ENCODE measurements around the gene KRT35.

The KRT35 gene

DNA sequence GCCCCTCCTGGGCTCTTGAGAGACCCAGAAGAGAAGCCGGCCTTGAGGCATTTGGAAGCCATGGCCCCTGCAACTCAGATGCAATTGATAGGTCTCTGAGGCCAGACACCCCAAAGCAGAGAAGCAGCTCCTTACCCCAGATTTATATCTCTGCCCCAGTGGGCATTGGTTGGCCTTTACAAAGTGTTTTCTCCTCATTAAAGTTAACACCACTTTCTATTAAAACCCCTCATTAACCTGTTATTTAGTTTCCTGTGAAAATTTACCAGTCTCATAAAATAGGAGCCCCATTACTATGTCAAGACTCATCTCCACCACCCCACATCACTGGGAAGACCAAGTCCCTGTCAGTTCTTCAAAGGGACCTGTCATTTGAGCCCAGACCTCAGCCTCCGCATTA, at the start of gene KRT35:
TSS of gene KRT35 (minus strand) at position 116 of the 400 bp plus-strand sequence. CDS start at position 62, 54 bp downstream.
- no peak for DNase-seq

DNA sequence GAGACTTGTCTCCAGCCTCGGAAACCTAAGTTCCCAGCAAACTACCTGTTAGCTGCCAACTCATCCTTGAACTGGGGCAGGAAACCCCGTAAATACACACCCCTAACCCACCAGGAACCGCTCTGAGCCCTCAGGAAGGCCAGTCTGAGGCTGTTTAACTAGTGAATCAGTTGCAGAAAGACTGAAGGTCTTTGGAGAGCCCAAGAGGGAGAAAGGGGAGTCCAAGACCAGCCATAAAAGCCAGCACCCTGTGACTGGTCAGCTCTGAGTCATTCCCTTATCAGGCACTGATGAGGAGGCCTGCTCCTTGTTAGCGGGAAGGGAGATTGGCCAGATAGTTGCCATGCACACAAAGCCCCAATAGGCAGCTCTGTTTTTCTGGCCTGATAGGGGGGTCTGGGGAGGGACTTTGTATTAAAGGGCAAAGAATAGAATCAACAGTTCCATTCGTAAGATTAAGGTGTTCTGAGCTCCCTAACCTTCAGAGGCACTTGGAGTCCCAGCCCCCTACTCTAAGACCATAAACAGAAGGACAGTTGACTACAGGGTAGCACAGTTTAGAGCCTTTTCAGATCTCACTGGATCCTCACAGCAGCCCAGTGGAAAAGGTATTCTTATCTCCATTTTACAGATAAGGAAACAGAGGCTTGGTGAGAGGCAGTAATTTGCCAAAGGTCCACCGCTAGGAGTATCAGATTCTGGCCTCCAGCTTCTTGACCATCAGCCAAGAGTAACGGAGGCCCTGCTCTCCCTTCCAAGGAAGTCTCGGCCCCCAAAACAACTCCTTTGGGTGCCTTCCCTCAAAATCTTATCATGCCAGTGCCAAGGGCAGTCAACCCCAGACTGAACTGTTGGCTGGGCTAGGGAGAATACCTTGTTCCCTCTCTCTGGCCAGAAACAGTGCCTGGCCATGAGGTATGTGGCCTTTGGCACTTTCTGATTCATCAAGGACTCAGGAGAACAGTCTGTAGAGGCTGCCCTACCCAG, 49.4 kb upstream of the KRT35 start:
- no peak for DNase-seq

DNA sequence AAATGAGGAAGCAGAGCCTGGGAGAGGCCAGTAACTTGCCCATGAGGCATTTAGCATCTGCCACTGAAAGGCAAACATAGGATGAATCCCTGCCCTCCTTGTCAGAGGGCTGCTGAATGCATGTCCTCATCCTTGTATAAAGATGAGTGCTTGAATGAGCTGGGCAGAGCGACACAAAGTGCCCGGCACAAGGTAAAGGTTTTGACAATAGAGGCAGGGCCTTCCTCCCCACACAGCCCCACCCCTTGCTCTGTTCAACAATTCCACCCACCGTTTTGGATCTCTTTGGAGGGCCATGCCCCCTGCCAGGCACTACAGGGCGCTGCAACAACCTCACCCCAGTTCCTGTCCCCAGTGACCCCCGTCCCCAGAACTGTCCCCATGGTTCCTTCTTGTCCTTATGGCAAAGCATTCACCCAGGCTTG, 48.6 kb upstream of the KRT35 start:
- DNase-seq = no peak

DNA sequence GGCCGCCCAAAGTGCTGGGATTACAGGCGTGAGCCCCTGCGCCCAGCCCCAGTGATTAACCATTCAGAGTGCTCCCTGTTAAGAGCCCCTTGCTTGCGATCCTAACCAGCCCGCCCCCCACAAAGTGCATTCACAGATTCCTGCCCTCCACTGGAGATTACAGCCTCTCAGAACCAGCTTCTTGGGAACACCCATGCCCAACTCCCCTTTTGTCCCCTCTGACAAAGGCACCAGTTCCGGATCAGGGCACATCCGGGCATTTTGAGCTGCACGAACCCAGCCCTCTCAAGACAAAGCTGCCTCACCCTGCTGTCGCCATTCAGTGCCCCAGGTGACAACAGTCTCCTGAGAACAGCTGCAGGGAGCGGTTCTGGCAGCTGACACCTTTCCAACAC, 48.0 kb upstream of the KRT35 start:
- no peak for DNase-seq

DNA sequence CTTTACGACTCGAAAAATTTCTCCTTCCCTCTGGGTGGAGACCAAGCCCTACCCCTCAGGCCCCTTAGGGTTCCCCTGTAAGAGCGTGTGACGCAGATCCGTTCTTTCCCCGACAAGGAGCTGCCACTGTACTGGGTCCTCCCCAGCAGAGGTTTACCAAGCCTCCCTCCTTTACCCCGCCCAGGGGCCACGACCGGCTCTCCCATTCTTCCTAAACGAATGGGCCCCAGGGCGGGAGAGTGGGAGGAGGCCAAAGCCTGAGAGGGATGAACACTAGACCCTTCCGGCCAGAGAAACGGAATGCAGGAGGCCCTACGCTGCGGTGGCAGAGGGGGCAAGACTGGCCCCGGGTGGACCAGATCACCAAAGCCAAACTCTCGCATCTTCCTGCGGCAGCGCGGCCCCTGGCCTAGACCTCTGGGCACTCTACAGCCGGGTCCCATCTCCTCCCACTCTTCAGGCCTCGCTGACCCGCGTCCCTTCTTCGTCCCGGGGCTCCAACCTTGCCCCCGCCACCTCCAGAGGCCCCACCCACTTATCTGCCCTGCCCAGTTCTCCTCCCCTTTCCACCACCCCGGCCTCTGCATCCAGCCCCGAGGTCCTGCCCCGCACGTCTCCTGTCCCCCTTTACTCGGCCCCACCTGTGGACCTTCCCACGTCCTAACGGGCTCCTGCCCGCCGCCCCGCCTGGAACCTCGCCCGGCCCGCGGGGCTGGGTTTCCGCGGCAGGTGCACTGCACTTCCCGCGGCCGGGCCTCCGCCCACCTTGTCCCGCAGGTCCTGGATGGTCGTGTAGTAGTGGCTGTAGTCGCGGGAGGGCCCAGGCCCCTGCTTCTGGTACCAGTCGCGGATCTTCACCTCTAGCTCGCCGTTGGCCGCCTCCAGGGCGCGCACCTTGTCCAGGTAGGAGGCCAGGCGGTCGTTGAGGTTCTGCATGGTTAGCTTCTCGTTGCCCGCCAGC, 46.4 kb upstream of the KRT35 start:
- no peak for DNase-seq

DNA sequence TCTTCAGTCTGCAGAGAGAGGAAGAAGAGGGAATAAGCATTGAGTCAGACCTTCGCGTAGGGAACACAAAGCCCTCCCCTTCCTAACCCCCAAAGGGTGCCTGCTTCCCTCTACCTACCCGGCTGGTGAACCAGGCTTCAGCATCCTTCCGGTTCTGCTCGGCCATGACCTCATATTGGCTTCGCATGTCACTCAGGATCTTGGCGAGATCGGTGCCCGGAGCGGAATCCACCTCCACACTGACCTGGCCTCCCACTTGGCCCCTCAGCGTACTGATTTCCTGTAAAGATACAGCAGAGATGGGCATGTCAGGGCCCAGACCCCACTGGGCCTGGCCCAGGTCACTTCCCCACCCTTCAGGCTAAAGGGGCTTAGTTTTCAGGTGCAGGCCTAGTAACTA, 43.3 kb upstream of the KRT35 start:
- DNase-seq = no peak

DNA sequence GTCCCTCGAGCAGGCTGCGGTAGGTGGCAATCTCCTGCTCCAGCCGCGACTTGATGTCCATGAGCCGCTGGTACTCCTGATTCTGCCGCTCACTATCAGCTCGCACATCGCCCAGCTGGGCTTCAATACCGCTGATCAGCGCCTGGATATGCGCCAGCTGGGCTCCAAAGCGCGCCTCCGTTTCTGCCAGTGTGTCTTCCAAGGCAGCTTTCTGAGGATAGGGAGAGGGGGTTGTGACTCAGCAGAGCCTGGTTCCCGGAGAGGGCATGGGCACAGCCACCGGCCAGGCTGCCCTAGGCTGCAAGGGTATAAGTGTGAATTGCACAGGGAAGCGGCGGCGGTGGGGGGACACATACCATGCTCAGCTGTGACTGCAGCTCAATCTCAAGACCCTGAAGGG, 42.8 kb upstream of the KRT35 start:
- DNase-seq = no peak

DNA sequence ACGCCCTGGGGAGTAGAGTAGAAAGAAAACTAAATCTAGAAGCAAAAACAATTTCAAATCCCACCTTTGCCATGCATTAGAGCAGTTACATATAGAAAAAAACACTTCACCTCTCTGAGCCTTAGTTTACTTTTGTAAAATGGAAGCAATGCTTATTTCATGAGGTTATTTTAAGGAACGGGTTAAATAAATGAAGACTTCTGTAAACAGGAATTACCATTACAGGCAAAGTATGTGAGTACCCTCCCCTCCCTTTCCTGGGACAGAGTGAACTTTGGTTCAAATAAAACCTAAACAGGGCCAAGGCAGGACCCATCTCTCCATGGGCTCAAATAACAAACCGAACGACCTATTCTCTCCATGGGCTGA, 42.3 kb upstream of the KRT35 start:
- no peak for DNase-seq

DNA sequence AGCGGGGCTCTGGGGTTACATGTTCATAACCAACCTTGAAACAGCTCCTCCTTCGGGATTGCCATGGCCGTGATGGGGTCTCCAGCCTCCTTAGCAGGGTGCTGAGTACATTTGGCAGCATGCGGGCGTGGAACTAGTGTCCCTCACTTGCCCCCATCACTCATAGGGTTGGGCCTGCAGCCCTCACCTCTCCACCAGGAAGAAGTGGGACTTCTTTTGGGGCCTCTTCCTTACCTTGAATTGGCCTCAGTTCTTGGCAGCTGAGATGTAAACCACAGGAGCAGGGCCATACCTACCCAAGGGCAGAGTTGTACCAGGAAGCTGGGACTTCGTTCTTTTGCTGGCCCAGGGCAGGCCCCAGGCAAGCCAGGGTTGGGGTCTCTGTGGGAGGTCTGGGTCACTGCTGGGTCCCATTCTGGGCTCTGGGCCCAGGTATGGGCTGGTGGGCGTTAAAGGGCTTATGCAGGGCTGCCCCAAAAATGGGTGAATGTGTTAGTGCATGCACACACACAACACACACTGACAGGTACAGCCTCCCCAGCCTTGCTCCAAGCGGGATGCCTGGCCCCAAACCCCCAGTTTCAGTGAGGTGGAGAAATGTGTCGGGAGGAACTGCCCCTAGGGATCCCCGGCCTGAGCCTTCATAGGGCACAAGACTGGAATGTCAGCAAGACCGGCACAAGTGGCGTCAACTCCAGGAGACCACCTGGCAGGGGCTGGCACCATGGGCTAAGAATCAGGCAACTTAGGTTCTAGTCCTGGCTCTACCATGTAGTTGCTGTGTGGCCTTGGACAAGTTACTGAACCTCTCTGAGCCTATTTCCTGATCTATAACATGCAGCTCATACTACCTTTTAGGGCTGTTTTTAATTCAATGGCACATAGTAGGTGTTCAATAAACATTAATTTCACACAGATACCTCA, 41.6 kb upstream of the KRT35 start:
- DNase-seq = no peak

DNA sequence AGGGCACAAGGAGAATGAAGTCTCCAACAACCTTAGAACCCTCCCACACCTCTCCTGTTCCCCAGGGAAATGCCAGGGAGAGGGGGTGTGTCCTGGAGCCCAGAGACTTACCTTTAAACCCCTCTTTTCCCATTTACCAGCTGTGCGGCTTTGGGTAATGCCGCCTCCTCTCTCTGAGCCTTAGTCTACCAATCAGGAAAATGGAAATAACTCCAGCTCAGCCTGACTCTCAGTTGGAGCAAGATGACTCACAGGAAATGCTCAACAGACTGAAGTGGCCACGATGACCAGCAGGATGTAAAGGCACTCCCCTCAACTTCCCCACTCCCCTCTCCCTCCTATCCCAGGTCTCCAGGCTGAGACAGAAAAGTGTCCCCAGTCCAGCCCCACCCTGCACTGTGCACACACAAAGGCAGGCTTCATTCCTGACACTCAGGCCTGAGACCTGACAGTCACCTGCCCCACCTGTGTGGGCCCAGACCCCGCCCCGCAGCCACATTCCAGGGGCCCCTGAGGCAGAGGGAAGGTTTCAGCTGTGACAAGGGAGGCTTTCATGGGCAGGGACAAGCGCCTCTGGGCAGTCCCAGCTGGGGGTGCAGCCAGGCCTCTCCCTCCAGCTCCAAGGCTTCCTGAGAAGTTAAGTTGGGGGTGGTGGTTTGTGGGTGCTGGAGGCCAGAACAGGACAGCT, 40.8 kb upstream of the KRT35 start:
- no peak for DNase-seq

DNA sequence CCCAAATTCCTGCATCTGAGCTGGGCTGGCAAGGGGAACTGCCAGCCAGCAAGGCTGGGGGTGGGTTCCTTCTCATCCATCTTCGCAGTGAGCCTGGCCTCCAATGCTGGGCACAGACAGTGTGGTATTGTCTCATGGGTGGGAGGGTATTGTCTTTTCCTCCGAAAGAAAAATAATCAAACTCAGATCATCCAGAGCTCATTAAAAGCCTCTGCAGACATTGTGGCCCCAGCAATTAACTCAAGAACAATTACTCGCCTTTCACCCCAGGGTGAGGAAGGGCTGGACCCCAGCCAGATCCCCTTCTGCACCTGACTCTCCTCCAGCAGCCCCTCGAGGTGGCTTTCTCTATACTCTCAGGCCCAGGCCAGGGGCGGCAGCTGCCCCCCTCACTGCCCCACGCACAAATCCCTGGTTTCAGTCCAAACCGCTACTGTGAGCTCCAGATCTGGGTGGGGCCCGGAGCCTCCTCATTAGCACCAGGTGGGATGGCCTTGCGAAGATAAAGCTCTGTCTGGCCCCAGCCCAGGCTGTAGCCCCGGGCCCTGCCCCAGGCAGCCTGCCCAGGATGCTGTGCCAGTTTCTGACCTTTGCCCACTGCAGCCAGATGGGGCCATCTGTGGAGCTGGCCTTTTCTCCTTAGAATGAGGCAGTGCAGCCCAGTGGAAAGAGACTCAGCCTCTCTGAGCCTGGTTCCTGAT, 40.0 kb upstream of the KRT35 start:
- no peak for DNase-seq

DNA sequence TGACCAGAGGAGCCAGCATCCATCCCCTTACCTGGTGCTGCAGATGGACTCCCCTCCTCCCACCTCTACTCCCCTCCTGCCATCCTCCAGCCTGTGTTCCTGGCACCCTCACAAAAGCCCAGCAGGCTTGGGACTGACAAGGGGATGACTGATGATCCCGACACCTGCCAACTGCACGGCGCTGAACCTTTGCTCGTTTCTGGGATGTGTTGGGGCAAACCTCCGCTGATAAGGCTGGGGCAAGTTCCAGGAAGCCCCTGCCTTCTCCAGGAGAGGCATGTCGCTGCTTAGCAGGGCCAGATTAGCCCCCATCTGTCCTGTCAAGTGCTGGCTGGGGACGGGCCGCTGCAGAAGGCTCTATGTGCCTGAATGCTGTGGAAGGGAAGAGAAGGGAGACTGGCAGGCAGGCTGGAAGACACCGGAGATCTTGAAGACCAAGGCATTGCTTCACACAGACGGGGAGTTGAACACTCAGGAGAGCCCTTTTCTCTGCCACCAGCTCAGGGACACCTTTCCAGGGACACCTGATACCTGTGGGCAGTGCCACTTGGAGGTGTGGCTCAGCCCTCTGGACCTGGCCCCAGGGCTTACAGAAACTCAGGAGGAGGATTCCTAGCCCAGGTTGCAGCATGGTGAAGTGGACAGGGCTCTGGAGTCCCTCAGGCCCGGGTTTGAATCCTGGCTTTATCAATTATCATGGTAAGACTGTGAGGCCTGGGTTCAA, 38.7 kb upstream of the KRT35 start:
- no peak for DNase-seq

DNA sequence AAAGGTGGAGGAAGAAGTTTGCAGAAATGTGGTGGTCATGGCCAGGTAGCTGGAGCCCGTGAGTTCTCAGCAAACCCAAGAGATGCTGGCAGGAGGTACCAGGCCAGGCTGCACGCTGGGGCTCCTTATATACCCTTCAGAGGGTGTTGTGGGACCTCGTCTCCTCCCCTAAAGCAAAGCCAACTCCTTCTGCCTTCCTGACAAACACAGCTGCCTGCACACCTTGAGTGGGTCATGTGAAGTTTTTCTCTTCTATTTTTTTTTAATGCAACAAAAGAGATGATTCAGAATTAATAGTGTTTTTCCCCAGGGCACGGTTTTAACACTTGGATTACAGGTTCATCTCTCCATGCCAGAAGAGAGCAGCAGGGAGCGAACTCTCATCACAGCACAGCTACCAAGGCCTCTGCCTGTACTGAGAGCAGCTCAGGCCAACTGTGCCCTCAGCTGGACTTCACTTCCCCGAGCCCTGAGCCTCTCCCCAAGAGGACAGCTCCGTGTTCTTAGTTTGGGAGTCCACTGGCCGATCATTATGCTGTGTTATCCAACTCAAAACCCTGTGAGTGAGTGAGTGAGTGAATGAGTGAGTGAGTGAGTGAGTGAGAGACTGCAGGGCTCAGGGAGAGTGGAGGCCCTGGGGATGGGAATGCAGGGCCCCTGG, 38.0 kb upstream of the KRT35 start, which contains the start of gene KRT15:
TSS of gene KRT15 (minus strand) at position 102 of the 661 bp plus-strand sequence. CDS start at position 39, 63 bp downstream.
- DNase-seq = no peak

DNA sequence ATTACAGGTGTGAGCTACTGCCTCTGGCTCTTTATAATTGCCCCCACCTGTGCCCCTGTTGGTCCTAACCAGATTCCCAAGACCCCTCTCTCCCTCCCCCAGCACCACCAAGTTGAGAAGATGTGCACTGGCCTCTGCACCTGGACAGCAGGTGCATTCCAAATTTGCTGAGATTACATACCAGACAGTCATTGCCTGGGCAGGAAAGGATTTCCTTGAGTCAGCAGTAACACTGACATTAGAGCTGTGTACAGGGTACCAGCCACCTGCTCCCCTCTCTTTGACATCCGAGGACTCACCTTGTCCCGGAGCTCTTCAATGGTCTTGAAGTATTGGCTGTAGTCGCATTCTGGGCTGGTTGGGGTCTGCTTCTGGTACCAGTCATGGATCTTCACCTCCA, 37.1 kb upstream of the KRT35 start:
- no peak for DNase-seq

DNA sequence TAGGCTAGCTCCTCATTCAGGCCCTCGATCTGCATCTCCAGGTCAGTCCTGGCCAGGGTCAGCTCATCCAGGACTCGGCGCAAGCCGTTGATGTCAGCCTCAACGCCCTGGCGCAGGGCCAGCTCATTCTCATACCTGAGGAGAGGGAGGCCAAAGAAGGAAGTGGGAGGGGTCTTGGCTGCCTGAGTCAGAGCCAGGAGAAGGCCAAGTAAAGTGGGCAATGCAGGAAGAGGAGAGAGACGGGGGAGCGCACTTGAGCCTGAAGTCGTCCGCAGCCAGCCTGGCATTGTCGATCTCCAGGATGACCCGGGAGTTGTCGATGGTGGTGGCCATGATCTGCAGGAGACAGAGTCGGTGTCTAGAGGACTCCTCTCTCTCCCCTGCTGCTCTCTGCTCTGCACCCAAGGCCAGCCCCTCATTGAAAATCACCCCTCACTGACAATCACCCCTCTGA, 35.9 kb upstream of the KRT35 start:
- no peak for DNase-seq

DNA sequence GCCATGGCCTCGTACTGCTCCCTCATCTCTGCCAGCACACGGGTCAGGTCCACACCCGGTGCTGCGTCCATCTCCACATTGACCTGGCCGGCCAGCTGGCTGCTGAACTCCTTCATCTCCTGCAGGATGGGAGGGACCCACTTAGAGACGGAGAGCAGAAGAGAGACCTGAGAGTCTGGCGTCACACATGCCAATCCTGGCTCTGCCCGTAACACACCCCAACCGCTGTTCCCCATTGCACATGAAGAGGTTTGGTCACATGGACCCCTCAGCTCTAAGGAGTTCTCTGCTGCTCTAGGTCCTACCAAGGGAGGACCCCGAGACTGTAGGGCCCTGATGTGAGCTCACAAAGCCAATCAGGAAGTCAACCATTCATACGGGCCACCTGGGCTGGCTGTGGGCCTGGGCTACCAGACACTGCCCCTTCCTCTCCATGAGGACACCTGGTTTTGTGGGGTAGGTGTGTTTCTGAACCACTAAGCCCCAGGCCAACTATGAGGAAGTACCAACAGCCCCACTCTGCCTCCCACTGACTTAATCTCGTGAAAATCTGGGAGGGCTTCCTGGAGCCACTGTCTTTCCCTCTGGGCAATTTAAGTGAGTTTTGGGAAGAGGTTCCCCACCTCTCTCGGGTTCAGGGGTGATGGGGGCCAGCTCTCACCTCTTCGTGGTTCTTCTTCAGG, 35.3 kb upstream of the KRT35 start:
- DNase-seq = no peak

DNA sequence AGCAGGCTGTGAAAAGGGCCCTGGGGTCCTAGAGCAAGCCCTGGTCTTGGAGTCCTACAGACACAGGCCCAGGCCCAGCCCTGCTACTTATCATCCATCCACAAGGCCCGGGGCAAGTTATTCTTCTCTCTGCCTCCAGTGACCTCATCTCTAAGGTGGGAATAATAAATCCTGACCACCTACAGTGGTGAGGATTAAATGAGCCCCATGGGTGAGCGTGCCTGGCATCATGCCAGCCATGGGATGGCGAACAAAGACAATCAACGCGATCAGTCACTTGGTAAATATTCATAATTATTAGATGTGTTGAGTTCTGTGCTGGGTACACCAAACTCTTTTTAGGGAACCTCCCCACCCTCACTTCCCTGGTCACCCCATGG, 32.2 kb upstream of the KRT35 start:
- DNase-seq = no peak

DNA sequence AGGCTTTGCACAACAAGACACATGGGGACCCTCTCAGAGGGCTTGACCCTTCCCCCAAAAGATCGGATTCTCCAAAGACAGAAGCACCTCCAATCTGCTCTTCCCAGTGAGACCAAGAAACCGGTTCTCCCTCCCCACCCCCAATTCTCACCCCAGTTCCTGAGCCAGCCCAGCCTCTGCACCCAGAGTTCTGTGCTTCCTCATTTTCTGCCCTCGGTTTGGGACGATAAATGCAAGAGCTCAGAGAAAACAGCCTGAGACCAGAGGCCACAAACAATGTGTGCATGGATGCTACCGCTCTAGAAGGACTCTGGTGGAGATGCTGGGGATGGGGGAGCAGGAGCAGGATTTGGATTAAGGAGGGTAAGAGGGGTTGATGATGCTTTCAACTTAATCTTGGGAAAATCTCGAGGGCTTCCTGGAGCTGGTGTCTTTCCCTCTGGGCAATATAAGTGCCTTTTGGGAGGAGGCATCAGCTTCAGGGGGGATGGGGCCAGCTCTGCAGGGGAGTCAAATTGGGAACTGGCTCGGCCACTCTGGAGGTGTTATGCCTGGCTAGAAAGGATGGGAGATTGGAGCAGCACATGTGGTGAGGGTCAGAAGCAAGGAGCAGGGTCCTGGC, 31.7 kb upstream of the KRT35 start:
- no peak for DNase-seq

DNA sequence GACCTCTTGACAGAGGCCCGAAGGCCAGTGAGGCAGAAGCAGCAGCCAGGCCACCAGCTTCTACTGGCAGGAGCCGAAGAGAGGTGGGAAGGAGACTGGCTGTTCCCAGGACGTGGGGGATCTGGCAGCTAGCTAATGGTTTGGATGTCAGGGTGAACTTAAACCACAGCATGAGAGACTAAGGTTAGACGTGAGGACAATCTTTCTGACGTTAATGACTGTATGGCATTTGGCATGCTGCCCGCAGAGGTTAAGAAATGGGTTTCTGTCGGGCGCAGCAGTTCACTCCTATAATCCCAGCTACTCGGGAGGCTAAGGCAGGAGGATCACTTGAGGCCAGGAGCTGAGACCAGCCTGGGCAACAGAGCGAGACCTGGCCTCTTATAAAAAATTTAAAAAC, 30.8 kb upstream of the KRT35 start:
- DNase-seq = no peak

All from SHP77 treated with DMSO at 0.1 percent for 48 hours (cell line).